Left ventricle myocardium inferior (tissue), 1 donor: Measurements from ENCODE around the gene ZNF280A. TPM values are rescaled to one million over a fixed set of nuclear protein-coding genes. Genes with fewer than 3 reads are reported as not detected.
"Not testable (repeated sequence)": the region's sequence is repeated elsewhere in the genome, so short reads cannot be mapped to it uniquely, and the experiment has no call there.

Experiments used
- DNase-seq: peaks from one replicate; pipeline ENCODE4 v3.0.0-alpha.2; 2020
- H3K27ac ChIP-seq: fragments of 200-600 bp; replicated peaks from 2 replicates; pipeline ENCODE4 v1.8.0; 2021
- H3K27me3 ChIP-seq: fragments of 200-600 bp; 2 replicates; pipeline ENCODE4 v1.8.0; 2021; ENCODE audit warnings: low read depth
- H3K36me3 ChIP-seq: fragments of 200-600 bp; 2 replicates; pipeline ENCODE4 v1.8.0; 2021
- H3K4me1 ChIP-seq: fragments of 200-600 bp; 2 replicates; pipeline ENCODE4 v1.8.0; 2021
- H3K4me3 ChIP-seq: fragments of 200-600 bp; 2 replicates; pipeline ENCODE4 v1.8.0; 2021; ENCODE audit warnings: mild to moderate bottlenecking, moderate library complexity
- H3K9me3 ChIP-seq: fragments of 200-600 bp; replicated peaks from 2 replicates; pipeline ENCODE4 v1.8.0; 2021
- intact Hi-C: fragments of 100-400 bp; cut with micrococcal nuclease; formaldehyde crosslinking; loops from one replicate; pipeline ENCODE4 v1.11.0; 2022
- total RNA-seq: library from RNA; stranded (reverse); fragmentation: NEBNext Ultra II Directional; extraction: Animal tissue kit (Norgen Biotek cat#: 25700); gene quantifications from one replicate; pipeline ENCODE4 v1.2.1, GENCODE V29; 2021
- TF ChIP-seq, protein P1 (sequence below): fragments of 200-600 bp; IDR thresholded peaks from 2 replicates; pipeline ENCODE4 v1.8.0; 2021; ENCODE audit warnings: antibody characterized with exemption, mild to moderate bottlenecking, borderline replicate concordance
- donor health status: DM: no; HTN: yes; CAD: no; lungs with severe emphysema.

The ZNF280A gene
- total RNA-seq, 1 donor from 2014 or later, result not detected

DNA sequence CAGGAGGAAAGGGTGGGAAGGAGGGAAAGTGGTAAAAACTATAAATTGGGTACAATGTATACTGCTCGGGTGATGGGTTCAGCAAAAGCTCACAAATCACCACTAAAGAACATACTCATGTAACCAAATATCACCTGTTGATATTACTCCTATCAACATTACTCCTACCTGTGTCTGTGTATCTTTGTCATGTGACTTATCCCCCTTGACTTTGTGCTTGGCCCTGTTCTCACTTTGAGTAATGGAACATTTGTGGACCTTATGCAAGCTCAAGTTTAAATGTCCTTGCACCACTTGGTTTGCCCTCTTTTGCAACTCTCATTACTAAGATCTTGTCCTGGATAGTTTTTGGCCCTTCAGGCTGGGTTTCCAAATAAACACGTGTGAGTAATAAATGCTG lies 50.5 kb downstream of the ZNF280A start:
- Histone ChIP-seq H3K27ac (no peak overlapping the region), H3K4me1 (no peaks in the 10 kb centered on the region), H3K36me3 (no peaks in the 10 kb centered on the region), H3K27me3 (peaks cover 49% of the 10 kb centered on the region), H3K4me3 (no peak overlapping the region), H3K9me3 (peaks cover 29% of the 10 kb centered on the region)
- DNase-seq, result no peak
- TF ChIP-seq, protein P1, sequence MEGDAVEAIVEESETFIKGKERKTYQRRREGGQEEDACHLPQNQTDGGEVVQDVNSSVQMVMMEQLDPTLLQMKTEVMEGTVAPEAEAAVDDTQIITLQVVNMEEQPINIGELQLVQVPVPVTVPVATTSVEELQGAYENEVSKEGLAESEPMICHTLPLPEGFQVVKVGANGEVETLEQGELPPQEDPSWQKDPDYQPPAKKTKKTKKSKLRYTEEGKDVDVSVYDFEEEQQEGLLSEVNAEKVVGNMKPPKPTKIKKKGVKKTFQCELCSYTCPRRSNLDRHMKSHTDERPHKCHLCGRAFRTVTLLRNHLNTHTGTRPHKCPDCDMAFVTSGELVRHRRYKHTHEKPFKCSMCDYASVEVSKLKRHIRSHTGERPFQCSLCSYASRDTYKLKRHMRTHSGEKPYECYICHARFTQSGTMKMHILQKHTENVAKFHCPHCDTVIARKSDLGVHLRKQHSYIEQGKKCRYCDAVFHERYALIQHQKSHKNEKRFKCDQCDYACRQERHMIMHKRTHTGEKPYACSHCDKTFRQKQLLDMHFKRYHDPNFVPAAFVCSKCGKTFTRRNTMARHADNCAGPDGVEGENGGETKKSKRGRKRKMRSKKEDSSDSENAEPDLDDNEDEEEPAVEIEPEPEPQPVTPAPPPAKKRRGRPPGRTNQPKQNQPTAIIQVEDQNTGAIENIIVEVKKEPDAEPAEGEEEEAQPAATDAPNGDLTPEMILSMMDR, result no peak
- intact Hi-C loops, result no loop called here

DNA sequence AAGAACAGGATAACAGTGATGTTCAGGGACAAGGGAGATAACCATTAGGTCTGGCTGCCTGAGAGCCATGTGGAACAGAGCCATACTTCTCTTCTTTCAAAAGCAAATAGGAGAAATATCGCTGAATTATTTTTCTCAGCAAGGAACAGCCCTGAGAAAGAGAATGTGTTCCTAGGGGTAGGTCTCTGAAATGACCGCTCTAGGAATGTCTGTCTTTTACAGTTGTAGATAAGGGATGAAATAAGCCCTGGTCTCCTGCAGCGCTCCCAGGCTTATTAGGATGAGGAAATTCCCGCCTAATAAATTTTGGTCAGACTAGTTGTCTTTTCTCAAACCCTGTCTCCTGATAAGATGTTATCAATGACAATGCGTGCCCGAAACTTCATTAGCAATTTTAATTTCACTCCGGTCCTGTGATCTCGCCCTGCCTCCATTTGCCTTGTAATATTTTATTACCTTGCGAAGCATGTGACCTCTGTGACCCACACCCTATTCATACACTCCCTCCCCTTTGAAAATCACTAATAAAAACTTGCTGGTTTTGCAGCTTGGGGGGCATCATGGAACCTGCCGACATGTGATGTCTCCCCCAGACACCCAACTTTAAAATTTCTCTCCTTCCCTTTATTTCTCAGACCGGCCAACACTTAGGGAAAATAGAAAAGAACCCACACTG lies 51.1 kb downstream of the ZNF280A start:
- DNase-seq, H3K36me3 ChIP-seq, intact Hi-C loops, H3K27ac ChIP-seq, H3K4me1 ChIP-seq, H3K4me3 ChIP-seq: not testable (repeated sequence)
- Histone ChIP-seq H3K9me3 (peaks cover 29% of the 10 kb centered on the region), H3K27me3 (peaks cover 55% of the 10 kb centered on the region)

DNA sequence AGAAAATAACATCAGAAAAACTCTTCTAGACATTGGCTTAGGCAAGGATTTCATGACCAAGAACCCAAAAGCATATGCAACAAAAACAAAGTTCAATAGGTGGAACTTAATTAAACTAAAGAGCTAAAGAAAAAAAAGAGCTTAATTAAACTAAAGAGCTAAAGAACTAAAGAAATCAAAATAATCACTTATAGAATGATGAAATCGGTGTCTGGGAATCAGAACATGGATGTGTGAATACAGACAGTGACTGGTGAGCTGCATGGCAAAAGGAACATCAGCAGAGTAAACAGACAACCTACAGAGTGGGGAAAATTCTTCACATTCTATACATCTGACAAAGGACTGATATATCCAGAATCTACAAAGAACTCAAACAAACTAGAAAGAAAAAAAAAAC lies 53.0 kb downstream of the ZNF280A start:
- Histone ChIP-seq H3K9me3 (peaks cover 29% of the 10 kb centered on the region), H3K27ac (no peak overlapping the region), H3K36me3 (no peaks in the 10 kb centered on the region), H3K27me3 (peaks cover 71% of the 10 kb centered on the region), H3K4me3 (no peak overlapping the region), H3K4me1 (no peaks in the 10 kb centered on the region)
- intact Hi-C loops, result no loop called here
- no peak for DNase-seq
- TF ChIP-seq, protein P1, result no peak

DNA sequence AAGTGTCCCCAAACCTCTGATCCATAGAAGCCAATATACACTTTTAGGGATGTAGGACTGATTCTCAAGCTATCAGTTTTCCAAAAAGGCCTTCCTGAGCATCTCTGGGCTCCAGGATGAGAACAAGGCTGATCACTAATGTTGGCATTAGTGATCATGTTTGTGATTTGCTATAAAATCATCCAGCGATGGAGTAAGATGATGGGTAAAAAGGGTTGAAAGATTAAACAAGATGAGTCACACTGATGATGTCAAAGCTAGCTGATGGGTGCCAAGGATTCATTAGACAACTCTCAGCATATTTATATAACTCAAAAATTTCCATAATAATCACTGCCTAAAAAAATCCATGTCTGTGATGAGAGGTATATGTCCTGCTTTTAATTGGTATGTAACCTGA lies 54.3 kb downstream of the ZNF280A start:
- Histone ChIP-seq H3K27me3 (peaks cover 74% of the 10 kb centered on the region), H3K27ac (no peak overlapping the region), H3K4me3 (no peak overlapping the region), H3K36me3 (no peaks in the 10 kb centered on the region), H3K4me1 (no peaks in the 10 kb centered on the region), H3K9me3 (peaks cover 29% of the 10 kb centered on the region)
- no peak for DNase-seq
- TF ChIP-seq, protein P1, result no peak
- intact Hi-C loops, result no loop called here

DNA sequence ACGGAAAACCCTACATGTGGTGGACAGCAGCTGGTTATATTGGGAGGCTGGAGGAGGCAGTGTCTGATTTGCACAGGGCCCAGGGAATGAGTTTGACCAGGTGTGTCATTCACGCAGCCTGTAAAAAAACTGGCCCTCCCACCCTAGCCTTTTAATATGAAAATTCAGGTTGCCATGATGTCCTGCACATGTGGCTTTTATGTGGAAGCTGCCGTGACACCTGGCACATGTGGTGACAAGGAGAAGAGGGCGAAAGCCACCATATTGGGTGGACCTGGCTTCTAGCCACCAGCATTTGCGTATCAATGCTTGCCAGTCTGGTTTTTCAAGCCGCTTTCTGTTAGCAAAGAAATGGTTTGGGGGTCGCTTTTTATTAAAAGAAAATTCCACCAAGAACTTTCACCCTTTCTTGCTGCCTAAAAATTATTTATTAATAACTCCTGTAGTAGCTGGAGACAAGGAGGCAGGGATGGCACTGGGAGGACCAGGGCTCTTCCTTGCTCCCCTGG lies 54.9 kb downstream of the ZNF280A start:
- TF ChIP-seq, protein P1, result no peak
- H3K27me3 ChIP-seq, result peaks cover 75% of the 10 kb centered on the region
- no peak for DNase-seq
- no peak overlapping the region for H3K4me3 ChIP-seq
- H3K9me3 ChIP-seq, result peaks cover 32% of the 10 kb centered on the region
- H3K4me1 ChIP-seq, result no peaks in the 10 kb centered on the region
- no peak overlapping the region for H3K27ac ChIP-seq
- H3K36me3 ChIP-seq, result no peaks in the 10 kb centered on the region
- intact Hi-C loops, result no loop called here

DNA sequence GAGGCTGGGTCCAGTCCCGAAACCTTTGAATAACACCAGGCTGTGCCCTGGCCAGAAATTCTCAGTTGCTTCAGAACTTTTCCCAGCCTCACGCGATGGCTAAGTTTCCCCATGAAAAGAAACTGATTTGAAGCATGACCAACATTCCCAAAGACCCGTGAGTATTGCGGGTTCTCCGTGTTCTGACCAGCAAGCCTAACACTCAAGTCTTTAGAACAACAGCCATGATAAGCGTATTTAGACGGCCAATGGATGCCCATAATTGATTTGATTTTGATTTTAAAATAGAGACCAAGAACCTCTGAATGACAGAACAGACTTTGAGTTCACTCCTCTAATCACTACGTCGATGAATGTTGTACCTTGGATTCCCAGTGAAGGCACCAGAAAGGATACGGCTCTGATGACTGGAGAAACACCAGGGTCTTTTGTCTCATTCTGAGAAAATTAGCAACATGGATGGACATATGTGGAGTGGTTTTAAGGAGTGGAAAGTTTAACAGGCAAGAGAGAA lies 55.5 kb downstream of the ZNF280A start:
- H3K27ac ChIP-seq, result no peak overlapping the region
- H3K4me1 ChIP-seq, result no peaks in the 10 kb centered on the region
- TF ChIP-seq, protein P1, result no peak
- H3K27me3 ChIP-seq, result peaks cover 79% of the 10 kb centered on the region
- H3K36me3 ChIP-seq, result no peaks in the 10 kb centered on the region
- DNase-seq, result no peak
- H3K4me3 ChIP-seq, result no peak overlapping the region
- H3K9me3 ChIP-seq, result peaks cover 32% of the 10 kb centered on the region
- intact Hi-C loops, result no loop called here
